GM12891 (cell line): Measurements from ENCODE around the gene CGB1.

ENCODE experiments used
- POLR2A ChIP-seq: IDR thresholded peaks from 2 replicates; pipeline ENCODE4 v1.6.1; 2011; ENCODE audit warnings: low read depth, low read length, control low read depth
- POLR2AphosphoS5 ChIP-seq: IDR thresholded peaks from 2 replicates; pipeline ENCODE4 v1.6.1; 2011; ENCODE audit warnings: low read depth, low read length, control low read depth
- SPI1 ChIP-seq: IDR thresholded peaks from 2 replicates; pipeline ENCODE4 v1.6.1; 2011; ENCODE audit warnings: low read depth, low read length, control low read depth
- TAF1 ChIP-seq: IDR thresholded peaks from 2 replicates; pipeline ENCODE4 v1.6.1; 2011; ENCODE audit warnings: low read depth, low read length, control low read depth

- no peak for TF ChIP-seq TAF1
- no peak for TF ChIP-seq POLR2AphosphoS5
- TF ChIP-seq POLR2A: no peak
- TF ChIP-seq SPI1: no peak
These were observed 38.7 kb downstream of the CGB1 start for GRCh38 chr19:48997972-48998371.
